ENCODE measurements around the gene DLK2.
"Not testable (repeated sequence)": the region's sequence is repeated elsewhere in the genome, so short reads cannot be mapped to it uniquely, and the experiment has no call there.

Gene DLK2

DNA sequence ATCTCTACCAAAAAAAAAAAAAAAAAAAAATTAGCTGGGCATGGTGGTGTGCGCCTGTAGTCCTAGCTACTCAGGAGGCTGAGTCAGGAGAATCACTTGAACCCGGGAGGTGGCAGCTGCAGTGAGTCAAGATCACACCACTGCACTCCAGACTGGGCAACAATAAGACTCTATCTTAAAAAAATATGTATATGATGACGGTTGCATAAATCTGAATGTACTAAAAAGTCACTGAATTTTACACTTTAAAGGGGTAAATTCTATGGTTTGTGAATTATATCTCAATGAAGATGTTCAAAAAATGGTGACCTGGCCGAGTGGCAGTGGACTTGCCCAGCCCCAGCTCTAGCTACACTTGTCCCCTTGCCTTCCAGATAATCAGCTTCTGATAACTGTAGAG, 38.4 kb downstream of the DLK2 start:
- Histone ChIP-seq H3K36me3 (no peaks in the 10 kb centered on the region), H3K27ac (no peak overlapping the region), H3K9me3 (peaks cover 17% of the 10 kb centered on the region), H4K20me1 (no peaks in the 10 kb centered on the region), H3K4me3 (no peak overlapping the region), H3K4me1 (no peaks in the 10 kb centered on the region), H3K4me2 (no peak overlapping the region), H3K9ac (no peak overlapping the region), H3K27me3 (no peaks in the 10 kb centered on the region)
- TF ChIP-seq Cebpa-rat (IDR thresholded peaks at IDR 0.05), result no peak

DNA sequence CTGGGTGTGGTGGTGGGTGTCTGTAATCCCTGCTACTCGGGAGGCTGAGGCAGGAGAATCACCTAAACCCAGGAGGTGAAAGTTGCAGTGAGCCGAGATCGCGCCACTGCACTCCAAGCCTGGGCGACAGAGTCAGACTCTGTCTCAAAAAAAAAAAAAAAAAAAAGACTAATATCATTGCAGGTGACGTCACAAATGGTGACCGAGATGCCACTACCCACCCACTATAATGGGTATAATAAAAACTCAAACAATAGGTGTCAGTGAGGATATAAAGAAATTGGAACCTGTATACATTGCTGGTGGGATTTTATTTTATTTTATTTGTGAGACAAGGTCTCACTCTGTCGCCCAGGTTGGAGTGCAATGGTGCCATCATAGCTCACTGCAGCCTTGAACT, 40.1 kb downstream of the DLK2 start:
- not testable (repeated sequence) for H3K27ac ChIP-seq, H3K36me3 ChIP-seq, H3K9ac ChIP-seq, H3K4me3 ChIP-seq, H3K4me1 ChIP-seq, H3K27me3 ChIP-seq, H4K20me1 ChIP-seq, H3K4me2 ChIP-seq
- peaks cover 17% of the 10 kb centered on the region for H3K9me3 ChIP-seq

DNA sequence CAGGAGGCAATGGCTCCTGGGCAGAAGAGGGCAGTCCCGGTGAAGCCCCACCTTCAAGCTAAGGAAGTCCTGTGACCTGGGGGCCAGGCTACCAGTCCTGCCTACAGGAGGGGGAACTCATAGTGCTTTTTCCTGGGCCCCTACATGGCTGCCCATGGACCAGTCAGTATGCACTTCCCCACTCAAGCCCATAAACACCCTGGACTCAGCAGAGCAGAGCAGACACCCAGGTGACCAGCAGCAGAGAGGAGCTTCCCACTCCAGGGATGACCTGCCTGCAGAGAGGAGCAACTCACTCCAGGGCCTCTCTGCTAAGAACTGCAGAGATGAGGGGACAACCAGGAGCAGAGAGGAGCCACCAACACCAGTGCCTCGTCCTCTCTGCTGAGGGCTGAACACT, 42.3 kb downstream of the DLK2 start:
- peaks cover 17% of the 10 kb centered on the region for H3K9me3 ChIP-seq

DNA sequence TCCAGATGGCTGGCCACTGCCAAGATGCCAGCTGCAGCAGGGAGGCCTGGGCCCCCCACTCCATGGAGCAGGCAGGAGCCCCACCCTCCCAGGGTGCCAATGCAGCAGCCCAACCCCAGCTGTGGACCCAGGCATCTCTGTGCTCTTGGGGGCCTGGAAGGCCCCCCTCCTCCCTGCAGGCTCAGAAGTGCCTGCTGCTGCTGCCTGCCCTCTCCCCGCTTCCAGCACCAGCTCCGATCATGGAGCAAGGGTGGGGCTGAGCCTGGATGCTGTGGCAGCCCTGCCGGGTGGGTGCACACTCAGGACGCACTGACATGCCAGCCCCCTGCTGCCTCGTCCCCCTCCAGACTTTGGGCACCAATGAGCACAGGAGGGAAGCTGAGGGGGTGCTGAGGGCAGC, 42.8 kb downstream of the DLK2 start:
- no peak for TF ChIP-seq Cebpa-rat (IDR thresholded peaks at IDR 0.05)

More for the DNA sequence above, 42.3 kb downstream of the DLK2 start:
- Histone ChIP-seq H3K27me3 (no peaks in the 10 kb centered on the region), H3K4me3 (no peak overlapping the region), H3K9ac (no peak overlapping the region), H3K27ac (no peak overlapping the region), H4K20me1 (no peaks in the 10 kb centered on the region), H3K36me3 (no peaks in the 10 kb centered on the region), H3K4me1 (no peaks in the 10 kb centered on the region), H3K4me2 (no peak overlapping the region)
- TF ChIP-seq Cebpa-rat (IDR thresholded peaks at IDR 0.05), result no peak

DNA sequence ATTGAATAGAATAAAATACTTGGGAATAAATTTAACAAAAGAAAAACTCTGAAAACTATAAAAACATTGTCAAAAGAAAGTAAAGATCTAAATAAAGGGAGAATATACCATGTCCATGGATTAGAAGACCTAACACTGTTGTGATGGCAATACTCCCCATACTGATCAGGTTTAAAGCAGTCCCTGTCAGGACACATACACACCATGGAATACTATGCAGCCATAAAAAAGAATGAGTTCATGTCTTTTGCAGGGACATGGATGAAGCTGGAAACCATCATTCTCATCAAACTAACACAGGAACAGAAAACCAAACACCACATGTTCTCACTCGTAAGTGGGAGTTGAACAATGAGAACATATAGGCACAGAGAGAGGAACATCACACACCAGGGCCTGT, 44.6 kb downstream of the DLK2 start:
- not testable (repeated sequence) for H3K27ac ChIP-seq, H3K4me1 ChIP-seq, H3K4me3 ChIP-seq, H3K36me3 ChIP-seq, H3K9ac ChIP-seq, H3K4me2 ChIP-seq, H4K20me1 ChIP-seq, H3K27me3 ChIP-seq
- H3K9me3 ChIP-seq, result peaks cover 17% of the 10 kb centered on the region

More for the DNA sequence above, 42.8 kb downstream of the DLK2 start:
- no peaks in the 10 kb centered on the region for H3K27me3 ChIP-seq
- H3K36me3 ChIP-seq, result no peaks in the 10 kb centered on the region
- no peak overlapping the region for H3K27ac ChIP-seq
- no peak overlapping the region for H3K9ac ChIP-seq
- peaks cover 17% of the 10 kb centered on the region for H3K9me3 ChIP-seq
- no peak overlapping the region for H3K4me3 ChIP-seq
- no peaks in the 10 kb centered on the region for H3K4me1 ChIP-seq
- no peak overlapping the region for H3K4me2 ChIP-seq
- H4K20me1 ChIP-seq, result no peaks in the 10 kb centered on the region

DNA sequence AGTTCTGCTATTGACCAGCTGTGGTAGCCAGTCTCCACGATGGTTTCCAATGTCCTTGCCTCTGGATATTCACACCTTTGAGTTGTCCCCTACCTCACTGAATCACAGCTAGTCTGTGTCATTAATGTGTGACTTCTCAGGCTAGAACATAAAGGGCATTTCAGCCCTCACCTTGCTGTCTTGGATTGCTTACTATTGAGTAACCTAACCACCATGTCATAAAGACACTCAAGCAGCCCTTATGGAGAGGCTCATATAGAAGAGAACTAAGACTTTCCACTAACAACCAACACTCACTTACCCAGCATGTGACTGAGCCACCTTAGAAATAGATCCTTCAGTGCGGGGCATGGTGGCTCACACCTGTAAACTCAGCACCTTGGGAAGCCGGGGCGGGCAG, 47.1 kb downstream of the DLK2 start:
- peaks cover 12% of the 10 kb centered on the region for H3K9me3 ChIP-seq
- H3K27me3 ChIP-seq, result no peaks in the 10 kb centered on the region
- H3K4me3 ChIP-seq, result no peak overlapping the region
- no peak overlapping the region for H3K4me2 ChIP-seq
- H3K27ac ChIP-seq, result no peak overlapping the region
- H3K4me1 ChIP-seq, result no peaks in the 10 kb centered on the region
- H3K9ac ChIP-seq, result no peak overlapping the region
- TF ChIP-seq Cebpa-rat (IDR thresholded peaks at IDR 0.05), result no peak
- H3K36me3 ChIP-seq, result no peaks in the 10 kb centered on the region
- no peaks in the 10 kb centered on the region for H4K20me1 ChIP-seq

DNA sequence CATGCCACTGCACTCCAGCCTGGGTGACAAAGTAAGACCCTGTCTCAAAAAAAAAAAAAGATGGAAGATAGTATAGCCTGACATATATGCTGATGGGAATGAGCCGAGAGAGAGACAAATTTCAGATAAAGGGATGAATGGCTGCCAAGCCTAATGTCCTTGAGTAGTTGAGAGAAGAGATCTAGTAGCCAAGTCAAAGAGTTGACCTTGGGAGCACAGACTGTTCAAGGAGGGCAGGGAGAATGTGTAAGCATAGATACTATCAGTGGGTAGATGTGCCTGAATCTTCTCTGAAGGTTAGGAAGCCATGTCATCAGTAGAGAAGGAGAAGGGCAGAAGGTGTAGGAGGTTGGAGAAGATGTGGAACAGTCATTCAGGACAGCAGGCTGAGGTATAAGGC, 48.1 kb downstream of the DLK2 start:
- no peak for TF ChIP-seq Cebpa-rat (IDR thresholded peaks at IDR 0.05)
- H4K20me1 ChIP-seq, result no peaks in the 10 kb centered on the region
- no peak overlapping the region for H3K4me3 ChIP-seq
- no peak overlapping the region for H3K27ac ChIP-seq
- no peaks in the 10 kb centered on the region for H3K27me3 ChIP-seq
- peaks cover 2% of the 10 kb centered on the region for H3K9me3 ChIP-seq
- no peak overlapping the region for H3K4me2 ChIP-seq
- H3K4me1 ChIP-seq, result no peaks in the 10 kb centered on the region
- H3K36me3 ChIP-seq, result no peaks in the 10 kb centered on the region
- no peak overlapping the region for H3K9ac ChIP-seq

DNA sequence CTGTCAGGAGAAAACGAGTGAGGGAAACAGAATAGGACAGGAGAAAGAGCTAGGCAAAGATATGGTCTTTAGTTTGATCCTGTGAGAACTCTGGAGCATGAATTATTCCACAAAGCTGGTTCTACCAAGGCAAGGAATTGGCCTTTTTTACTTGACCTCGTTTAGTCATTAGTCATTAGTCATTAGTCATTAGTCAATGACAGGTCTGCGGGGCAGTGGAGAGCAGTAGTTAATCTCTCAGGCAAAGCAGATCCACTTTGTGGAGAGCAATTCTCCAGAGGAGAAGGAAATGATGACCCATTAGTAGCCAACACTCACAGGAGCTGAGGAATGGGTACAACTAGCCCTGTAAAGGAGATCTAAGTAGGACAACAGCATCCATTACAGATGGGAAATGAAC, 50.0 kb downstream of the DLK2 start:
- no peaks in the 10 kb centered on the region for H3K4me1 ChIP-seq
- no peak overlapping the region for H3K27ac ChIP-seq
- H3K36me3 ChIP-seq, result no peaks in the 10 kb centered on the region
- no peaks in the 10 kb centered on the region for H3K9me3 ChIP-seq
- H3K4me2 ChIP-seq, result no peak overlapping the region
- H3K27me3 ChIP-seq, result no peaks in the 10 kb centered on the region
- no peak overlapping the region for H3K9ac ChIP-seq
- no peak for TF ChIP-seq Cebpa-rat (IDR thresholded peaks at IDR 0.05)
- no peak overlapping the region for H3K4me3 ChIP-seq
- no peaks in the 10 kb centered on the region for H4K20me1 ChIP-seq

DNA sequence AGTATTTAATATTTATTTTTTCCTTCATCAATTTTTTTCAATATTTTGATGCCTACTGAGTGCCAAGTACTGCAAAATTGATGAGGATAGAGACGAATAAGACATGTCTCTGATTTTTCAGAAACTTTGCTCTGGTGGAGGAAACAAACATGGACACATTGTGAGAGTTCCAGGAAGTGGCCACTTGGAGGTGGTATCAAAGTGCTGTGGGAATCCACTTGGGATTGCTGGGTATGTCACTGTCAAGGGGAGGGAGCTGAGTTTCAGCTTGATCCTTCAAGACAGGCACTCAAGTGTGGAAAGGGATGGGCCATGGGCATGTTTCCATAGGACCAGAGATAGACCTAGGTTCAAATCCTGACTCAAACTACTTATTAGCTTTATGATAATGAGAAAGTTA, 52.5 kb downstream of the DLK2 start:
- H3K9me3 ChIP-seq, result no peaks in the 10 kb centered on the region
- H3K36me3 ChIP-seq, result no peaks in the 10 kb centered on the region
- no peaks in the 10 kb centered on the region for H3K27me3 ChIP-seq
- H3K9ac ChIP-seq, result no peak overlapping the region
- no peaks in the 10 kb centered on the region for H4K20me1 ChIP-seq
- TF ChIP-seq Cebpa-rat (IDR thresholded peaks at IDR 0.05), result no peak
- no peaks in the 10 kb centered on the region for H3K4me1 ChIP-seq
- no peak overlapping the region for H3K4me3 ChIP-seq
- H3K4me2 ChIP-seq, result no peak overlapping the region
- H3K27ac ChIP-seq, result no peak overlapping the region

DNA sequence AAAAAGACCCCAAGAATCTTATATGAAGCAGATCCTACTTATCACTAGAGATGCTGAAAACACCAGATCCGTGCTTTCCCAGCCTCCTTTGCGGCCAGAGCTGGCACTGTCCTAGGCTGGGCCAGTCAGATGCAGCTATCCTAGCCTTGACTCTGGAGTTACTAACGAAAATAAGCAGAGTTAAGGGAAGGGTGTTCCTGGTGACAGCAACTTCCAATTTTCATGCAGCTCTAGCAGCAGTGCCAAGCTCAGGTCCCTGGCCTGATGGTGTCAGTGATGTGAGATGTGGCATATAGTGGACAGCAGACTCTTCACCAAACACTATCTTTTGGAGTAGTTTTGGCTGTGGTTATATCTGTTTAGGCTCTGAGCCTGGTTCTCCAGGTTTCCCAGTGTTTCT, 53.6 kb downstream of the DLK2 start:
- Histone ChIP-seq H3K9me3 (no peaks in the 10 kb centered on the region), H3K4me2 (no peak overlapping the region)

More for the DNA sequence above, 53.6 kb downstream of the DLK2 start:
- no peak for TF ChIP-seq Cebpa-rat (IDR thresholded peaks at IDR 0.05)
- H3K9ac ChIP-seq, result no peak overlapping the region
- no peaks in the 10 kb centered on the region for H3K4me1 ChIP-seq
- no peak overlapping the region for H3K4me3 ChIP-seq
- no peak overlapping the region for H3K27ac ChIP-seq
- H3K36me3 ChIP-seq, result no peaks in the 10 kb centered on the region
- H3K27me3 ChIP-seq, result no peaks in the 10 kb centered on the region
- no peaks in the 10 kb centered on the region for H4K20me1 ChIP-seq

All from BLaER1 (cell line).